Activated CD8-positive, alpha-beta memory T cell treated with anti-CD3 and anti-CD28 coated beads, Interleukin-2, amount 50 U/mL, for 1 hour (primary cell): ENCODE results near the gene GNAI3.
A peak's percentile ranks its signal among the peaks of the same experiment; 100 is the strongest.
"Not testable (repeated sequence)": the region's sequence is repeated elsewhere in the genome, so short reads cannot be mapped to it uniquely, and the experiment has no call there.

Experiments used
- DNase-seq: peaks from one replicate; pipeline ENCODE4 v3.0.0-alpha.2; 2020; ENCODE audit errors: extremely low read depth

The GNAI3 gene

GRCh38 chr1:109659997-109660690, 111.7 kb downstream of the GNAI3 start:
- DNase-seq, result no peak

- not testable (repeated sequence) for DNase-seq
Measured at GRCh38 chr1:109660691-109661026, 112.2 kb downstream of the GNAI3 start.

- no peak for DNase-seq
Measured at GRCh38 chr1:109661391-109661790, 113.0 kb downstream of the GNAI3 start.

- DNase-seq, result no peak
Measured at GRCh38 chr1:109664671-109665070, 116.3 kb downstream of the GNAI3 start.

- peak; percentile 44 for DNase-seq
Measured at GRCh38 chr1:109667452-109668122, 119.2 kb downstream of the GNAI3 start, which contains the start of gene GSTM2. Gene GSTM2 (plus strand): TSS chr1:109668057. CDS start chr1:109668116, 59 bp downstream.
